ENCODE results near the gene GABRA1.

Gene GABRA1

GRCh38 chr5:161946911-161947310, 99.0 kb downstream of the GABRA1 start:
- no peak for DNase-seq (ENCODE audit: extremely low read depth, low read depth)
- H3K4me3 ChIP-seq (replicated peaks; ENCODE audit: low read depth, low read length), result no peak overlapping the region
- no peak for TF ChIP-seq CTCF (IDR thresholded peaks at IDR 0.05; ENCODE audit: low read depth, low read length, missing control alignments)
